Measurements from ENCODE around the gene METTL8. TPM values are rescaled to one million over a fixed set of nuclear protein-coding genes. Genes with fewer than 3 reads are reported as not detected.

Gene METTL8
- total RNA-seq, 1 experiment from 2014 or later, result 34.4 TPM

DNA sequence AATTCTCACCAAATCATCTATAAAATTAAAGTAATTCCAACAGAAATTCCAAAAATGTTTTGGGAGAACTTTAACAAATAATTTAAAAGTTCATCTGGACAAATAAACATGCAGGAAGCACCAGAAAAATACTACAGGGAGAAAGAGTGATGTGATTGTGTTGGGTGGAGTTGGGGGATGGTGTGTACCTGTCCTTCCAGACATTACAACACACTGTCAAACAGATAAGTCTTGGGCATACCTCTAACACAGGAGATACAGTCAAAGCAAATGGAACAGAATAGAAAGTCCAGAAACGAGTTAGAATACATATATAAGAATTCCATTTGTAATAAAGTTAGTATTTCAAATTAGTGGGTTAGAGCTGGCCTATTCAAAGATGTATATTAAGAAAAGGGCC is 22.6 kb downstream of the METTL8 start:
- Histone ChIP-seq H4K20me1 (ENCODE audit: insufficient read depth) (no peaks in the 10 kb centered on the region; the same call in 1 of the 2 replicates), H3K9me2 (ENCODE audit: insufficient read depth) (no peaks in the 10 kb centered on the region), H3K27ac (ENCODE audit: low read depth, low read length) (no peak overlapping the region), H3K27me3 (ENCODE audit: insufficient read depth, low read length) (no peaks in the 10 kb centered on the region), H3K79me2 (ENCODE audit: insufficient read depth, low read length) (peaks cover 91% of the 10 kb centered on the region), H2AFZ (ENCODE audit: low read depth, low read length, poor library complexity, severe bottlenecking) (no peak overlapping the region), H3K4me1 (ENCODE audit: control insufficient read depth in 1 of 2, insufficient read depth in 2 of 2, low read length in 2 of 2) (no peaks in the 10 kb centered on the region; a peak in 1 of 4 replicates), H3K9ac (ENCODE audit: low read length) (no peak overlapping the region), H3K4me3 (replicated peaks in 1 of 2; ENCODE audit: low read depth in 1 of 2, low read length in 2 of 2) (no peak overlapping the region), H3K4me2 (ENCODE audit: low read length) (no peak overlapping the region), H3K9me3 (ENCODE audit: control insufficient read depth in 1 of 2, insufficient read depth in 1 of 2, low read depth in 1 of 2, low read length in 2 of 2) (no peaks in the 10 kb centered on the region), H3K36me3 (ENCODE audit: control insufficient read depth in 1 of 2, insufficient read depth in 2 of 2, low read length in 2 of 2) (no peaks in the 10 kb centered on the region)
- no peak for ATAC-seq
- RAD21 ChIA-PET (ENCODE audit: low non-redundant PET in 1 of 2, low total read pairs in 2 of 2, uncharacterized antibody in 2 of 2, unreplicated experiment in 2 of 2), result no interaction called here
- no TSS peak for BruUV-seq (replicated peaks)
- no peak for DNase-seq (ENCODE audit: low read depth, low spot score)
- CTCF ChIA-PET, result no interaction called here
- POLR2A ChIA-PET, result no interaction called here
- TF ChIP-seq CTCF (IDR thresholded peaks at IDR 0.05 in 2 of 3, conservative IDR thresholded peaks at IDR 0.05 in 1 of 3; ENCODE audit: borderline replicate concordance in 1 of 3, insufficient read depth in 1 of 3, low read depth in 2 of 3, low read length in 2 of 3) (no peak), ATF3 (IDR thresholded peaks at IDR 0.05) (no peak), JUND (IDR thresholded peaks at IDR 0.05) (no peak), SIN3A (IDR thresholded peaks at IDR 0.05; ENCODE audit: low read depth) (no peak), EGR1 (IDR thresholded peaks at IDR 0.05; ENCODE audit: low read depth) (no peak), TCF7L2 (IDR thresholded peaks at IDR 0.05; ENCODE audit: borderline replicate concordance, extremely low read depth, insufficient read depth, insufficient read length) (no peak), EZH2phosphoT487 (IDR thresholded peaks at IDR 0.05; ENCODE audit: borderline replicate concordance) (no peak), EZH2 (IDR thresholded peaks at IDR 0.05) (no peak), ZNF274 (IDR thresholded peaks at IDR 0.05; ENCODE audit: low read depth, low read length) (no peak), SP1 (IDR thresholded peaks at IDR 0.05; ENCODE audit: low read depth) (no peak), POLR2A (IDR thresholded peaks at IDR 0.05; ENCODE audit: borderline replicate concordance, extremely low read depth, insufficient read depth, insufficient read length) (no peak)
- TF ChIP-seq, protein P1, sequence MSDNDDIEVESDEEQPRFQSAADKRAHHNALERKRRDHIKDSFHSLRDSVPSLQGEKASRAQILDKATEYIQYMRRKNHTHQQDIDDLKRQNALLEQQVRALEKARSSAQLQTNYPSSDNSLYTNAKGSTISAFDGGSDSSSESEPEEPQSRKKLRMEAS (IDR thresholded peaks at IDR 0.05), result no peak
- intact Hi-C loops (cut with micrococcal nuclease), result no loop called here

Measured in HCT116 (cell line).